Activated gamma-delta T cell (primary cell): ENCODE data around the gene ZNF578.
A peak's percentile ranks its signal among the peaks of the same experiment; 100 is the strongest.
"Not testable (repeated sequence)": the region's sequence is repeated elsewhere in the genome, so short reads cannot be mapped to it uniquely, and the experiment has no call there.

Source experiments
- DNase-seq: peaks from one replicate; lab custom pipeline; 2025; lab: John Stamatoyannopoulos, UW
- total RNA-seq, 2 donors: gene quantifications; one replicate each; lab custom pipeline; 2026; lab: John Stamatoyannopoulos, UW

ZNF578 gene
- total RNA-seq, result 1.9 to 2.2 reads per million in 2 donors

GRCh38 chr19:52453324-52454094 is at the start of gene ZNF578:
Gene ZNF578 (plus strand): TSS chr19:52453553. CDS start chr19:52501846, 48,293 bp downstream.
- peak; percentile 19 for DNase-seq

DNA sequence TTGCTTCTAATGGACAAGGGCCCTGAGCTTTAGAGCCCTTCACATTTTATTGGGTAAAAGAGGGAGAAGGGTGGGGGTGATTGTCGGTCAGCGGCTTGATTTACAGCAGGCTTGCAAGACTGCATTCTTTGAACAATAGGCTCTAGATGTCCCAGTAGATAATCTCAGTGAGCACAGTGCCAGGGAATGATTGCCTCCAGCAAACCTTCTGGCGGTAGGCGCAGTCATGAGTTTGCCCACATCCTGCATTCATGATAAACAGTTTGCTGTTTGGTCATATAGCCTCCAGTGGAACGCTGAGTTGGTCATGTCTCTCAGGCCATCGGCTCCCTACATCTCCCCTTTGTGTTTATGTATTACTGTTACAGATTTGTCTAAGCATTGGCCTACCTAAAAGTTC is 43.1 kb upstream of the ZNF578 start:
- DNase-seq, result no peak

- no peak for DNase-seq
Observed at GRCh38 chr19:52415711-52416110, 37.6 kb upstream of the ZNF578 start.

- DNase-seq, result no peak
Observed at GRCh38 chr19:52428937-52429336, 24.4 kb upstream of the ZNF578 start, which contains the start of gene ZNF534. Gene ZNF534 (plus strand): TSS chr19:52429148. CDS start chr19:52431475, 2,327 bp downstream.

DNA sequence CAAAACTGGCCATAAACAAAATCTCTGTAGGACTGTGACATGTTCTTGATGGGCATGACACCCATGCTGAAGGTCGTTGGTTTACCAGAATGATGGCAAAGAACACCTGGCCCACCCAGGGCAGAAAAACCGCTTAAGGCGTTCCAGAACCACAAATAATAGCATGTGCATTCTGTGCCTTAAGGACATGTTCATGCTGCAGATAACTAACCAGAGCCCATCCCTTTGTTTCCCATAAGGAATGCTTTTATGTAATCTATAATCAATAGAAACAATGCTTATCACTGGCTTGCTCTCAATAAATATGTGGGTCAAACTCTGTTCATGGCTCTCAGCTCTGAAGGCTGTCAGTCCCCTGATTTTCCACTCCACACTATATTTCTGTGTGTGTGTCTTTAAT is 11.2 kb upstream of the ZNF578 start:
- no peak for DNase-seq

GRCh38 chr19:52444506-52444905 is 8.8 kb upstream of the ZNF578 start:
- no peak for DNase-seq

DNA sequence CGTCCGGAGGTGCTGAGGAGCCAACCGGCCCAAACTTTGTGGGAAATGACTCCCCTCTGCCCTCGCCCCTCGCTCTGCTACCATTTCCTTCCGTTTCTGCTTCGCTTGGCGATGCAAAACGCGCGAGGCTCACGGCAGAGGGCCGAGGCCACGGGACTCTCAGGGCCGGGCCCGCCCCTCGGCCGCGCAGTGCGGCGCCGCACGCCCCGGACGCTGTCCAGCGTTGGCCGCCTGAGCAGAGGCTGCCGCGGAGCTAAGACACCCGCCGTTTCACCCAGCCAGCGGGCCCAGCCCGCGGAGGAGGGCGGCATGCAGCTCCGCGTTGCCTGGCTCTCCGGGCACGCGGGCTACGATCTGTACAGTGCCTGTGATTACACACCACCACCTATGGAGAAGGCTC is 2.1 kb upstream of the ZNF578 start:
- DNase-seq, result no peak

GRCh38 chr19:52464798-52465470 is 11.6 kb downstream of the ZNF578 start:
- DNase-seq, result no peak

DNA sequence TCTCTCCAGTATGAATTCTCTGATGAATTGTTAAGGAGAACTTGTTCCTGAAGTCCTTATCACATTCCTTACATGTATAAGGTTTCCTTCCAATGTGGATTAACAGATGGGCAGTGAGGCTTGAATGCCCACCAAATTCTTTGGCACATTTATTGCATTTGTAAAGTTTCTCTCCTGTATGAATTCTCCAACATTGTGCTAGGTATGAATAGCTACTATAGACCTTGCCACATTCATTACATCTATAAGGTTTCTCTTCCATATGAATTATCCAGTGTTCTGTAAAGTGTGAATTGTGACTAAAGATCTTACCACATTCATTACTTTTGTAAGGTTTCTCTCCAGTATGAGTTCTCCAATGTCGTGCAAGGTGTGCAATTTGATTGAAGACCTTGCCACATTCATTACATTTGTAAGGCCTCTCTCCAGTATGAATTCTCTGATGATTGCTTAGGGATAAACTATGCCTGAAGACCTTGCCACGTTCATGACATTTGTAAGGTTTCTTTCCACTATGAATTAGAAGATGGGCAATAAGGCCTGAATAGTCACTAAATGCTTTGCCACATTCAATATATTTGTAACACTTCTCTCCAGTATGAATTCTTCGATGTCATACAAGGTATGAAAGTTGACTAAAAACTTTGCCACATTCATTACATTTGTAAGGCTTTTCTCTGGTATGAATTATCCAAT is 20.4 kb downstream of the ZNF578 start:
- DNase-seq, result no peak

DNA sequence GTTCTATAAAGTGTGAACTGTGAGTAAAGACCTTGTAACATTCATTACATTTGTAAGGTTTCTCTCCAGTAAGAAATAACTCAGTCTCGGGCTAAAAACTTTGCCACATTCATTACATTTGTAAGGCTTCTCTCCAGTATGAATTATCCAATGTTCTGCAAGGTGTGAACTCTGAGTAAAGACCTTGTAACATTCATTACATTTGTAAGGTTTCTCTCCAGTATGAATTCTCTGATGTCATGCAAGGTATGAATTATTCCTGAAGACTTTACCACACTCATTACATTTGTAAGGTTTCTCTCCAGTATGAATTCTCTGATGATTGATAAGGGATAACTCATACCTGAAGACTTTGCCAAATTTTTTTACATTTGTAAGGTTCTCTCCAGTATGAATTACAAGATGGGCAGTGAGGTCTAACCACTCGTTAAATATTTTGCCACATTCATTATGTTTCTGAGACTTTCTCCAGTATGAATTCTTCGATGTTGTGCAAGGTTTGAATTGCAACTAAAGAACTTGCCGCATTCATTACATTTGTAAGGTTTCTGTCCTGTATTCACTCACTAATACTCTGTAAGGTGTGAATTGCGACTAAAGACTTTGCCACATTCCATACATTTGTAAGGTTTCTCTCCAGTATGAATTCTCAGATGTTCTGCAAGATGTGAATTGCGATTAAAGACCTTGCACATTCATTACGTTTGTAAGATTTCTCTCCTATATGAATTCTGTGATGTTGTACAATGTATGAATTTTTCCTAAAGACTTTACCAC is 21.2 kb downstream of the ZNF578 start:
- DNase-seq, result no peak

DNA sequence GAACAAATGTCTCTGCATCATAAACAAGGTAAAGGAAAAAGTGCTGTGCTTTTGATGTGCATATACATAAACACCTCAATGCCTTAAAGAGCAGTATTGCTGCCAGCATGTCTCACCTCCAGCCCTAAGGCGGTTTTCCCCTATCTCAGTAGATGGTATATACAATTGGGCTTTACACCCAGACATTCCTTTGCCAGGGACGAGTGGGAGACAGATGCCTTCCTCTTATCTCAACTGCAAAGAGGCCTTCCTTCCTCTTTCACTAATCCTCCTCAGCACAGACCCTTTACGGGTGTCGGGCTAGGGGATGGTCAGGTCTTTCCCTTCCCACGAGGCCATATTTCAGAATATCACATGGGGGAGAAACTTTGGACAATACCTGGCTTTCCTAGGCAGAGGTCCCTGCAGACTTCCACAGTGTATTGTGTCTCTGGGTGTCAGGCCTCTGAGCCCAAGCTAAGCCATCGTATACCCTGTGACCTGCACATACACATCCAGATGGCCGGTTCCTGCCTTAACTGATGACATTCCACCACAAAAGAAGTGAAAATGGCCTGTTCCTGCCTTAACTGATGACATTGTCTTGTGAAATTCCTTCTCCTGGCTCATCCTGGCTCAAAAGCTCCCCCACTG is 30.9 kb downstream of the ZNF578 start:
- DNase-seq, result not testable (repeated sequence)

DNA sequence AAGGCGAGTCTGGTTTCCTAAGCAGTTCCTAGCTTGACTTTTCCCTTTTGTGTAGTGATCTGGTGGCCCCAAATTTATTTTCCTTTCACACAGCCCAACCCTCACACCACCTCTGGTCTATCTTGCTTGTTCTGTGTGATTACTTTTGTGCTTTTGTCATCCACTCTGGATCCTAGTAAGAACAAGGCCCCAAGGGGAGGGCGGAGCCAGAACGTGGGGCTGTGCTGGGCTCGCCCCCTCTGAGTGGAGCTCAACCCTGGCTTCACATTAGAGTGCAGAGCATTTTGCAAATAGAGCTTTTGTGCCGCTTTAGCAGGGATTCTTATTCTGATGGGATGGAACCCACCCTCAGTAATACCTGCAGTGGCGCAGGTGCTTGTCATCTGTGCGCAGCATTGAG is 31.7 kb downstream of the ZNF578 start:
- not testable (repeated sequence) for DNase-seq

DNA sequence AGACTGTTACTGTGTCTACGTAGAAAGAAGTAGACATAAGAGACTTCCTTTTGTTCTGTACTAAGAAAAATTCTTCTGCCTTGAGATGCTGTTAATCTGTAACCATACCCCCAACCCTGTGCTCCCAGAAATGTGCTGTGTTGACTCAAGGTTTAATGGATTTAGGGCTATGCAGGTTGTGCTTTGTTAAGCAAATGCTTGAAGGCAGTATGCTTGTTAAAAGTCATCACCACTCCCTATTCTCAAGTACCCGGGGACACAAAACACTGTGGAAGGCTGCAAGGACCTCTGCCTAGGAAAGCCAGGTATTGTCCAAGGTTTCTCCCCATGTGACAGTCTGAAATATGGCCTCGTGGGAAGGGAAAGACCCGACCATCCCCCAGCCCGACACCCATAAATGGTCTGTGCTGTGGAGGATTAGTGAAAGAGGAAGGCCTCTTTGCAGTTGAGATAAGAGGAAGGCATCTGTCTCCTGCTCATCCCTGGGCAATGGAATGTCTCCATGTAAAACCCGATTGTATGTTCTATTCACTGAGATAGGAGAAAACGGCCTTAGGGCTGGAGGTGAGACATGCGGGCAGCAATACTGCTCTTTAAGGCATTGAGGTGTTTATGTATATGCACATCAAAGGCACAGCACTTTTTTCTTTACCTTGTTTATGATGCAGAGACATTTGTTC is 32.3 kb downstream of the ZNF578 start:
- DNase-seq, result not testable (repeated sequence)

- no peak for DNase-seq
Observed at GRCh38 chr19:52492201-52492993, 39.0 kb downstream of the ZNF578 start.

GRCh38 chr19:52492994-52493470 is 39.7 kb downstream of the ZNF578 start:
- DNase-seq, result no peak

GRCh38 chr19:52494518-52494917 is 41.2 kb downstream of the ZNF578 start:
- DNase-seq, result no peak

DNA sequence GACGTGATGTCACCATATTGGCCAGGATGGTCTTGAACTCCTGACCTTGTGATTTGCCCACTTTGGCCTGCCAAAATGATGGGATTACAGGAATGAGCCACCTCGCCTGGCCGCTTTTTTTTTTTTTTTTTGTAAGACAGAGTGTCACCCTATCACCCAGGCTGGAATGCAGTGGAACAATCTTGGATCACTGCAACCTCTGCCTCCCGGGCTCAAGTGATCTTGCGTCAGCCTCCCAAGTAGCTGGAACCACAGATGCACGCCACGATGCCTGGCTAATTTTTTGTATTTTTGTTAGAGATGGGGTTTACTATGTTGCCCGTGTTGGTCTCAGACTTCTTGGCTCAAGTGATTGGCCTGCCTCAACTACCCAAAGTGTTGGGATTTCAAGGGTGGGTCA is 45.2 kb downstream of the ZNF578 start:
- no peak for DNase-seq

DNA sequence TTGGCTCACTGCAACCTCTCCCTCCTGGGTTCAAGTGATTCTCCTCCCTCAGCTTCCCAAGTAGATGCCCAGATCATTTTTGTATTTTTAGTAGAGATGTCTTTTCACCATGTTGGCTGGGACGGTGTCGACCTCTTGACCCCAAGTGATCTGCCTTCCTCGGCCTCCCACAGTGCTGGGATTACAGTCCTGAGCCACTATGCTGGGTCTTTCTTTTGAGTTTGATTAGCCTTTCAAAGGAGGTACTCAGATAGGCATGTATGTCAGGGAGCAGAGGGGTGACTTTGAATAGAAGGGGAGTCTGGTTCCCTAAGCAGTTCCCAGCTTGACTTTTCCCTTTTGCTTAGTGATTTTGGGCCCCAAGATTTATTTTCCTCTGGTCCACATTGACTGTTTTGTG is 47.1 kb downstream of the ZNF578 start:
- not testable (repeated sequence) for DNase-seq

DNA sequence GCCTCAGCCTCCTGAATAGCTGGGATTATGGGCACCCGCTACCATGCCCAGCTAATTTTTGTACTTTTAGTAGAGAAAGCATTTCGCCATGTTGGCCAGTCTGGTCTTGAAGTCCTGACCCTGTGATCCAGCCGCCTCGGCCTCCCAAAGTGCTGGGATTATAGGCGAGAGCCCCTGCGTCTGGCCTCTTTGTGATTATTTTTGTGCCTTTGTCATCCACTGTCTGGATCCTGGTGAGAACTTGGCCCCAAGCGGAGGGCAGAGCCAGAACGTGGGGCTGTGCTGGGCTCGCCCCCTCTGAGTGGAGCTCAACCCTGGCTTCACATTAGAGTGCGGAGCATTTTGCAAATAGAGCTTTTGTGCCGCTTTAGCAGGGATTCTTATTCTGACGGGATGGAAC is 47.6 kb downstream of the ZNF578 start:
- DNase-seq, result not testable (repeated sequence)

GRCh38 chr19:52507266-52507665 is 53.9 kb downstream of the ZNF578 start:
- no peak for DNase-seq
